H9 (cell line): ENCODE data around the gene HHIPL2. TPM values are rescaled to one million over a fixed set of nuclear protein-coding genes. Genes with fewer than 3 reads are reported as not detected.
A peak's percentile ranks its signal among the peaks of the same experiment; 100 is the strongest.

Source experiments
- DNase-seq: peaks from one replicate; pipeline ENCODE4 v3.0.0-alpha.2; 2017
- H2AFZ ChIP-seq: one replicate; pipeline ENCODE4 v1.6.1; 2013; ENCODE audit warnings: mild to moderate bottlenecking, low read length, control low read depth, moderate library complexity
- H2AK5ac ChIP-seq: 2 replicates; pipeline ENCODE4 v1.6.1; 2013; ENCODE audit warnings: low read length, control low read depth, mixed read lengths; ENCODE audit not compliant: insufficient read length
- H2BK120ac ChIP-seq: one replicate; pipeline ENCODE4 v1.6.1; 2013; ENCODE audit warnings: low read depth, mild to moderate bottlenecking, low read length, control low read depth, inconsistent platforms; ENCODE audit not compliant: poor library complexity, severe bottlenecking
- H2BK12ac ChIP-seq: 2 replicates; pipeline ENCODE4 v1.6.1; 2013; ENCODE audit warnings: low read length, control low read depth, mixed read lengths, low read depth; ENCODE audit not compliant: insufficient read length
- H2BK15ac ChIP-seq: 2 replicates; pipeline ENCODE4 v1.6.1; 2013; ENCODE audit warnings: low read depth, low read length, control low read depth
- H2BK20ac ChIP-seq: one replicate; pipeline ENCODE4 v1.6.1; 2013; ENCODE audit warnings: low read depth, mild to moderate bottlenecking, low read length, control low read depth, inconsistent platforms; ENCODE audit not compliant: poor library complexity, severe bottlenecking
- H2BK5ac ChIP-seq: 2 replicates; pipeline ENCODE4 v1.6.1; 2013; ENCODE audit warnings: low read length, control low read depth, mixed read lengths; ENCODE audit not compliant: insufficient read length
- H3K14ac ChIP-seq: 2 replicates; pipeline ENCODE4 v1.6.1; 2013; ENCODE audit warnings: low read length, control low read depth; ENCODE audit not compliant: insufficient read depth
- H3K18ac ChIP-seq: 2 replicates; pipeline ENCODE4 v1.6.1; 2013; ENCODE audit warnings: low read depth, mild to moderate bottlenecking, mixed read lengths, low read length, control low read depth; ENCODE audit not compliant: insufficient read length
- H3K23ac ChIP-seq: 2 replicates; pipeline ENCODE4 v1.6.1; 2013; ENCODE audit warnings: low read length, control low read depth, mixed read lengths, low read depth; ENCODE audit not compliant: insufficient read length
- H3K23me2 ChIP-seq: 2 replicates; pipeline ENCODE4 v1.6.1; 2013; ENCODE audit warnings: low read depth, mild to moderate bottlenecking, mixed read lengths, low read length, control low read depth; ENCODE audit not compliant: insufficient read length, poor library complexity, severe bottlenecking
- H3K27ac ChIP-seq: 2 replicates; pipeline ENCODE4 v1.5.1; 2013; ENCODE audit warnings: low read length, control low read depth, mixed read lengths, low read depth; ENCODE audit not compliant: insufficient read length
- H3K27me3 ChIP-seq: 2 replicates; pipeline ENCODE4 v1.6.1; 2013; ENCODE audit warnings: low read length, control low read depth, inconsistent platforms; ENCODE audit not compliant: insufficient read depth
- H3K4ac ChIP-seq: 2 replicates; pipeline ENCODE4 v1.6.1; 2013; ENCODE audit warnings: low read depth, mild to moderate bottlenecking, control low read depth, inconsistent platforms, low read length, moderate library complexity
- H3K4me1 ChIP-seq: 2 replicates; pipeline ENCODE4 v1.6.1; 2013; ENCODE audit warnings: low read length, control low read depth, inconsistent platforms; ENCODE audit not compliant: insufficient read depth
- H3K4me2 ChIP-seq: 2 replicates; pipeline ENCODE4 v1.6.1; 2013; ENCODE audit warnings: low read length, control low read depth, mixed read lengths; ENCODE audit not compliant: insufficient read length, insufficient read depth
- H3K56ac ChIP-seq: 2 replicates; pipeline ENCODE4 v1.6.1; 2013; ENCODE audit warnings: low read depth, mild to moderate bottlenecking, mixed read lengths, low read length, control low read depth; ENCODE audit not compliant: insufficient read length
- H3K79me1 ChIP-seq: 2 replicates; pipeline ENCODE4 v1.6.1; 2013; ENCODE audit warnings: low read depth, mild to moderate bottlenecking, moderate library complexity, low read length, control low read depth, inconsistent platforms; ENCODE audit not compliant: insufficient read depth, poor library complexity, severe bottlenecking
- H3K79me2 ChIP-seq: 2 replicates; pipeline ENCODE4 v1.6.1; 2013; ENCODE audit warnings: low read length, control low read depth, inconsistent platforms; ENCODE audit not compliant: insufficient read depth
- H3K9ac ChIP-seq: 2 replicates; pipeline ENCODE4 v1.6.1; 2013; ENCODE audit warnings: low read length, control low read depth, mixed read lengths; ENCODE audit not compliant: insufficient read length; ENCODE audit errors: extremely low read depth
- H3K9me3 ChIP-seq: one replicate; pipeline ENCODE4 v1.6.1; 2013; ENCODE audit warnings: low read depth, low read length, inconsistent platforms; ENCODE audit not compliant: control insufficient read depth
- H3T11ph ChIP-seq: one replicate; pipeline ENCODE4 v1.6.1; 2013; ENCODE audit warnings: mild to moderate bottlenecking, low read length, control low read depth, inconsistent platforms
- H4K20me1 ChIP-seq: one replicate; pipeline ENCODE4 v1.6.1; 2013; ENCODE audit not compliant: control insufficient read depth, insufficient read length, insufficient read depth
- H4K5ac ChIP-seq: 2 replicates; pipeline ENCODE4 v1.6.1; 2013; ENCODE audit warnings: low read depth, mild to moderate bottlenecking, mixed read lengths, low read length, control low read depth; ENCODE audit not compliant: insufficient read length
- H4K8ac ChIP-seq: replicated peaks from 2 replicates; pipeline ENCODE4 v1.6.1; 2013; ENCODE audit warnings: low read length, control low read depth, mixed read lengths, low read depth; ENCODE audit not compliant: insufficient read length
- H4K91ac ChIP-seq: 2 replicates; pipeline ENCODE4 v1.6.1; 2013; ENCODE audit warnings: low read depth, mild to moderate bottlenecking, moderate library complexity, mixed read lengths, low read length, control low read depth; ENCODE audit not compliant: insufficient read length
- H3K27ac Mint-ChIP-seq, 3 experiments: 2 replicates in 2 of 3; 3 replicates in 1 of 3; pipeline ENCODE4 v1.8.0; 2020 to 2021; ENCODE audit warnings: mixed read lengths in 3 of 3, mild to moderate bottlenecking in 1 of 3, moderate library complexity in 1 of 3
- H3K27me3 Mint-ChIP-seq: 2 replicates; pipeline ENCODE4 v1.8.0; 2021; ENCODE audit warnings: low read depth, mild to moderate bottlenecking, moderate library complexity, mixed read lengths
- H3K36me3 Mint-ChIP-seq, 3 experiments: 2 replicates in 2 of 3; 3 replicates in 1 of 3; pipeline ENCODE4 v1.8.0; 2020 to 2021; ENCODE audit warnings: low read depth in 3 of 3, mixed read lengths in 3 of 3; ENCODE audit not compliant: insufficient read depth in 1 of 3
- H3K4me1 Mint-ChIP-seq, 2 experiments: 2 replicates each; pipeline ENCODE4 v1.8.0; 2020; ENCODE audit warnings: mixed read lengths in 2 of 2
- H3K4me3 Mint-ChIP-seq, 2 experiments: 2 replicates in 1 of 2; 3 replicates in 1 of 2; pipeline ENCODE4 v1.8.0; 2020 to 2021; ENCODE audit warnings: mild to moderate bottlenecking in 2 of 2, mixed read lengths in 2 of 2, moderate library complexity in 1 of 2
- H3K9me3 Mint-ChIP-seq, 2 experiments: 2 replicates in 1 of 2; 3 replicates in 1 of 2; pipeline ENCODE4 v1.8.0; 2020; ENCODE audit warnings: mild to moderate bottlenecking in 2 of 2, mixed read lengths in 2 of 2, moderate library complexity in 1 of 2
- CTCF ChIP-seq: fragments of 200-600 bp; sonication (generic); conservative IDR thresholded peaks from 3 replicates; pipeline ENCODE4 v1.8.0; 2021; ENCODE audit warnings: antibody characterized with exemption, mild to moderate bottlenecking
- WGBS: extraction: QIAGEN DNeasy Blood & Tissue Kit; methylation state at CpG from one replicate; pipeline ENCODE4 v1.1.7; 2013; ENCODE audit warnings: missing lambda C conversion rate, low lambda C conversion rate, mixed read lengths; ENCODE audit not compliant: insufficient read length; ENCODE audit errors: extremely low coverage; 5-methylcytosine and 5-hydroxymethylcytosine counted together
- total RNA-seq: library from RNA; stranded (reverse); gene quantifications from 2 replicates; pipeline ENCODE4 v1.2.1, GENCODE V29; 2021

HHIPL2 gene
- total RNA-seq, 1 experiment from 2014 or later = 0.39 TPM

GRCh38 chr1:222554177-222554576, 6.3 kb upstream of the HHIPL2 start:
- Histone ChIP-seq H3K14ac (no peak overlapping the region), H3K23me2 (no peaks in the 10 kb centered on the region), H4K91ac (no peak overlapping the region), H2BK20ac (no peak overlapping the region), H3K9ac (no peak overlapping the region), H3K18ac (no peak overlapping the region), H4K20me1 (no peaks in the 10 kb centered on the region), H3K79me1 (no peaks in the 10 kb centered on the region), H3K27me3 (no peaks in the 10 kb centered on the region), H3K9me3 (no peaks in the 10 kb centered on the region), H3K4ac (no peak overlapping the region), H3K4me1 (no peaks in the 10 kb centered on the region), H2BK120ac (no peak overlapping the region), H3K23ac (no peak overlapping the region), H3K56ac (no peak overlapping the region), H3T11ph (no peak overlapping the region), H2BK15ac (no peak overlapping the region), H3K27ac (no peak overlapping the region), H3K4me2 (no peak overlapping the region), H4K8ac (no peak overlapping the region), H4K5ac (no peak overlapping the region), H2AK5ac (no peak overlapping the region), H2BK12ac (no peak overlapping the region), H3K79me2 (no peaks in the 10 kb centered on the region), H2BK5ac (no peak overlapping the region), H2AFZ (no peak overlapping the region)
- Mint-ChIP-seq H3K4me3 (no peak overlapping the region), H3K9me3 (no peaks in the 10 kb centered on the region), H3K36me3 (peaks cover 4 to 19% (median 17%) of the 10 kb centered on the region in 3 experiments; a peak in 6 of 7 replicates), H3K4me1 (no peaks in the 10 kb centered on the region), H3K27me3 (no peaks in the 10 kb centered on the region), H3K27ac (peak overlapping the region in 1 of 3 experiments; percentile 59; a peak in 1 of 7 replicates)
- no peak for TF ChIP-seq CTCF
- no peak for DNase-seq
- no CpG with 5 or more reads among the region's 5 CpGs for WGBS
